Stimulated activated CD8-positive, alpha-beta memory T cell treated with anti-CD3 and anti-CD28 coated beads, Interleukin-7, amount 100 ng/mL, for 1 hour (primary cell): ENCODE results near the gene PLVAP.
"Not testable (repeated sequence)": the region's sequence is repeated elsewhere in the genome, so short reads cannot be mapped to it uniquely, and the experiment has no call there.

Experiments used
- DNase-seq, 2 donors: peaks; one replicate each; pipeline ENCODE4 v3.0.0-alpha.2; 2020; ENCODE audit warnings: low read depth in 2 of 2

Gene PLVAP

DNA sequence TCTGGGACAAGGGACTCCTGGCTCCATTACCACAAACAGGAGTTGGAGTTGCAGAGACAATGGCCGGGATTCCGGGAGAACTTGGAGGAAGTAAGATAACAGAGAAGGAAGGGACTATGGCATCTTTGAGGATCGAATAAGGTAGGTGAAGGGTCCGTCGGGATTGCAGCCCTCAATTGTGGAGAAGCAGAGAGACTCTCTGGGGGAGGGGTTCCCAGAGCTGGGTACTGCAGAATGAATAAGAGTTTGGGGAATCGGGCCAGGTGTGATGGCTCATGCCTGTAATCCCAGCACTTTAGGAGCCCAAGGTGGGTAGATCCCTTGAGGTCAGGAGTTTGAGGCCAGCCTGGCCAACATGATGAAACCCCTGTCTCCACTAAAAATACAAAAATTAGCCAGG is 24.5 kb upstream of the PLVAP start:
- DNase-seq, result no peak

DNA sequence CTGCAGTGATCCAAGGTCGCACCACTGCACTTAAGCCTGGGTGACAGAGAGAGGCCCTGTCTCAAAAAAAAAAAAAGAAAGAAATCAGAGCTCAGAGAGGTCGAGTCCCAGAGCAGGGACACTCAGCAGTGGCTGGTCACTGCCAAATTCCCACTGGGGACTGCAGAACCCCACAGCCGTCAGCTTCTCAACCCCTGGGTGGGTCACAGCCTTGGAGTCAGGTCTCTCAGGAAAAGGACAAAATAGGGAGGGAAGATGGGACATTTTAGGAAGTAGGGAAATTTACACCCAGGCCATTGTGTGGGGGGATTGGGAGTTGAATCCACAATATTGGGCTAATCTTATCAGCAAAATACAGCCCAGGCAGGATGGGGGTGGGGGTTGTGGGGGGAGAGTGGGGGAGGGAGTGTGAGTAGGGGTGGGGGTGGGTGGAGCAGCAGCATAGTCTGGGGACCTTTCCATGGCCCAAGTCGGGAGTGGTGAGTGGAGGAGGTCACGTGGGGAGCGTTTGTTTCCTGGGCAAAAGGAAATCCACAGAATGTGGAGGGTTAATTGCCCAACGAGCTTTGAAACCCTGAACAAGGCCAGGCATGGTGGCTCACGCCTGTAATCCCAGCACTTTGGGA is 21.9 kb upstream of the PLVAP start:
- DNase-seq, result no peak

DNA sequence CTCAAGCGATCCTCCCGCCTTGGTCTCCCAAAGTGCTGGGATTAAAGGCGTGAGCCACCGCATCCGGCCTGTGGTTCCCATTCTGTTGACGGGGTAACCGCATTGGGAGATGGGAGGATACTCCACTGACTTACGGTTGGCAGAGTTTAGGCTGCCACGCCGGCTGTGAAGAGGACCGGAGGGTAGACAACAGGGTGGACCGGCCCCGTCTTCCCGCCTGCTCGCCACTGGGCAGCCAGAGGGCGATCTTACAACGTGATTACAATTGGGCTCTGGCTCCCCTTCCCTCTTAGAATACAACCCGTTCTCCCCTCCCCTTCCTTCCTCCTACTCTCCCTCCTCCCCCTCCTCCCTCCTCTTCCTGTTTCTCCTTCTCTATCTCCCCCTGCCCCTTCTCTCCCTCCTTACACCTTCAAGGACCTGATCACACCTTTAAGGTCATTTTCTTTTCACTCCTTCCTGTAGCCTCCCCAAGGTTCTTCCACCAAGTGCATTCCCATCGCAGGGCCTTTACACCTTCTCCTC is 17.8 kb upstream of the PLVAP start:
- DNase-seq, result peak in 1 of 2 donors; percentile 46

DNA sequence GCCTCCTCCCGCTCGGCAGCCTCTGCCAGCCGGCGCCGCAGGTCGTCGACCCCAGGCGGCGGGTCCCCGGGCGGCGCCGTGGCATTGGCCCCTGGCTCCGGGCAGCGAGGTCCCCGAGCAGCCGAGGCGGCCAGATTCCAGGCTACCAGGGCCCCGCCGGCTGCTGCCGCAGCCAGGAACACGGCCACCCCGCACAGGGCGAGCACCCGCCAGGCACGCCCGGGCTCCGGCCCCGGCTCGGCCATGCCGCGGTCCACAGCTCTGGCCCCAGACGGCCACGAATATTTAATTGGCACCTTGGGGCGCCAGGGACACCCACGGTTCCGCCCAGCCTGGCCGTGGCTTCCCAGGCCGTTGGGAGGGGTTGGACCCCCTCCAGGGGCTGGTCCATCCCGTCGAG is 16.8 kb upstream of the PLVAP start, which contains the start of gene CCDC194:
Gene CCDC194 (minus strand): TSS at position 283 of the 400 bp plus-strand sequence. CDS start 38 bp downstream, at position 245.
- DNase-seq, result no peak

DNA sequence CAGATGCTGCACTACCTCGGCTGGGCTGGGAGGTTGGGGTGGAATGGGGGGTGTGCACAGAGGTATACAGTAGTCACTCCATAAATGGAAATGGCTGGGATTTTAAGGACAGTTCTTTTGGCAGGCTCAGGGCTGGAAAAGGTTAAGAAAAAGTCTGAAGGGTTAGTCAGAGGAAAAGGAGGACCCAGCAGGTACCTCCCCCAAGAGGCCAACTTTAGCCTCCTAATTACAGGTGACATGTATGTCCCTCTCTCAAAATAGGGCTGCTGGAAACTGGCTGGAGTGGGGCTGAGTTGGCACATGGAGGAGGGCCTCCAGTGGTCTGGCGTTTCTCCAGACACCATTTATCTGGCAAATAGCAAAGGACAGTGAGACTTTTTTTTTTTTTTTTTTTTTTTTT is 15.9 kb upstream of the PLVAP start:
- no peak for DNase-seq

DNA sequence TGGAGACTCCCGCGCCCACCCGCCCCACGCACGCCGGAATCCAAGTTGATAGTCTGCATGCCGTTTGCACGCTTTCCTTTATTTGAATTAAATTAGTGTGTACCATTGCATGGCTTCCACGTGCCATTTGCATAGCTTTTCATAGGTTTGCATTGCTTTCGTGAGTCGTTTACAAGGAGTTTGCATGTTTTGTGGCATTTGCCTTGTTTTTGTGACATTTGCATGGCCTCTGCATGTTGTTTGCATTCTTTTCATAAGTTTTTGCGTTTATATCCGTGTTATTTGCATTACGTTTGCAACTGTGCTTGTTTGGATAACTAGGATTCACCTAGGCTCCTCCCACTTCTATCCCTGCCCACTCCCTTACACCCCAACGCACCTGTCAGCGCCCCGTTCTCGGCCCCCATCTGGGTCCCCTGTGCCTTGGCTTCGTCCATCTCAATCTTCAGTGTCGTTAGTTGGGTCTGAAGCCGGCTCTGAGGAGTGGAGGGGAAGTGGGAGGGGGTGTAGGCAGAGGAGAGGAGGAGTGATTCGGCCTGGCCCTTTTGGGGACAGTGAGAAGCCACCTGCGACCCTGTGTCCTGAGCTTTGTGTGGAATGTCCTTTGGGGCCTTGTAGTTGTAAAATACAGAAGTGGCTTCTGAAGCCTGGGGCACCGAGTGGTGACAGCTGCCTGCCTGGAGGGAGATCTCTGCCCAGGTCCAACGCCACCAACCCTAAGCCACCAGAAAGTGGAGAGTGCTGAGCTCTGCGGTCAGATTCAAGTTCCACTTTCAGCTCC is 14.4 kb upstream of the PLVAP start:
- DNase-seq, result no peak

DNA sequence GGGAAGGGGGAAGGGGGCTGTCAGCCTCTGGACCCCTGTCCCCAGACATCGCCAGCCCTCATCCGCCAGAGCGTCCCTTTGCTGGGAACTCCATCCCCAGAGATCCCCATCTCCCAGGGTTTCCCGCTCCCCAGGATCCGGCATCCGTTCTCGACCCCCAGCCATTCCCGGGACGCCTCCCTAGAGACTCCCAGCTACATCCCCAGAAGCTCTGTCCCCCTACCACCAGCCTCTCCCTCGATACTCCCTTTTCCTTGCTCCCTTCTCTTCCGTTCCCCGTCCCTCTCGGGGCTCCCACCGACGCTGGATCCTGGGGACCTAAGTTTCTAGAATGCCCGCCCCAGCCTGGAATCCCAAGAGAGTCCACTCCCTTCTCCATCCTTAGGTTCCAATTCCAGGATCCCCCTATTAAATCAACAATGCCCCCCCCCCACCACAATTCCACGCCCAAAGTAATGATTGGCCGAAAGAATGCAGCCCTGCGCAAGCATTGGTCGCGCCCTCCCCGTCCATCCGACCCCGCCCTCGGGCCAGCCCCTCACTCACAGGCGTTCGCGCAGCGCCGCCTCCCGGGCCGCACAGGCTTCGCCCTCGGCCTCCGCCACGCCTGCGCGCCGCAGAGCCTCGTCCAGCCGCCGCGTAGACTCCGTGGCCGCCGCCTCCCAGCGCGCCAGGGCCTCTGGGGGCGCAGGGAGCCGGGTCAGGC is 13.7 kb upstream of the PLVAP start:
- DNase-seq, result peak; percentile 73 to 76

DNA sequence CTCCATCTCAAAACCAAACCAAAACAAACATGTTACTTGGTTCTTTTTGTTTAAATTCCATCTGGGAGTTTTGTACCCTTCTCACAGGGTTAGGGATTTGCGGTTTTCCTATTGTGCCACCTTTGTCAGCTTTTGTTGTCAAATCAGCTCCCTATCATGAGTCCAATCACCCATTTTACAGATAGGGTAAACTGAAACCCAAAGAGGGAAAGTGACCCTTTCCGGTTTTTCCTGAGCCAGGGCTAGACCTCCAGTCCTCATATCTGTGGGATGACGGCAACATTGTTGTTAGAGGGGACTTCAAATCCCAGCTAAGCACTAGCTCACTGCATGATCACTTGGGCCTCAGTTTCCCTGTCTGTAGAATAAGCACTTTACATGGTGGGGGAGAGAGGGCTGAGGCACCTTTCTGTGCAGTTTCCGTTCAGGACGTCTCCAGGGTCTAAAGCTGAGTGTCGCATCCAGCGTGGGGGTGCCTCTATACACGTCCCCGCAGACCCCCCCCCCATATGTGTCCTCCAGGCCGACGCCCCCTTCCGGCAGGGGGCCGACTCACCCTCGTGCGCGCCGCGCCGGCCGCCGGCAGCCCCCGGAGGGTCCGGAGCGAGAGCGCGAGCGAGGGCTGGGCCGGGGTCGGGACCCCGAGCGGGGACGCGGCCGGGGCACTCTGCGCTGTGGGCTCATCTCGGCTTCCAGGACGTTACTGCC is 13.0 kb upstream of the PLVAP start:
- no peak for DNase-seq

DNA sequence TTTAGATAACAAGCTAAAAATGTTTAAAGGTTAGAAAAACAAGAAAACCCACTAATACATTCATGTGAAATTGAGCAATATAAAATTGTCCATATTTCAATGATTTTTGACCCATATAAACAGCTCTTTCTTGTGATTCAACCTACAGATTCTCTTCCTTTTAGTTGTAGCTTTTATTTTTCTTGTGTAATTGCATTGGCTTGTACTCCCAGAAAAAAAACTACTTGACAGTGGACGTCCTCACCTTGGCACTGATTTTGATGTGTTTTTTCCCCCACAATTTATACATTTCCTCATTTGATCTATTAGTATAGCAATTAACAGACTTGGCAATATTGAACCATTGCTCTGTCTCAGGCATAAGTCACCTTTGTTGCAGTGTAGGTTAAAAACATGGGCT is 12.1 kb upstream of the PLVAP start:
- DNase-seq, result no peak

DNA sequence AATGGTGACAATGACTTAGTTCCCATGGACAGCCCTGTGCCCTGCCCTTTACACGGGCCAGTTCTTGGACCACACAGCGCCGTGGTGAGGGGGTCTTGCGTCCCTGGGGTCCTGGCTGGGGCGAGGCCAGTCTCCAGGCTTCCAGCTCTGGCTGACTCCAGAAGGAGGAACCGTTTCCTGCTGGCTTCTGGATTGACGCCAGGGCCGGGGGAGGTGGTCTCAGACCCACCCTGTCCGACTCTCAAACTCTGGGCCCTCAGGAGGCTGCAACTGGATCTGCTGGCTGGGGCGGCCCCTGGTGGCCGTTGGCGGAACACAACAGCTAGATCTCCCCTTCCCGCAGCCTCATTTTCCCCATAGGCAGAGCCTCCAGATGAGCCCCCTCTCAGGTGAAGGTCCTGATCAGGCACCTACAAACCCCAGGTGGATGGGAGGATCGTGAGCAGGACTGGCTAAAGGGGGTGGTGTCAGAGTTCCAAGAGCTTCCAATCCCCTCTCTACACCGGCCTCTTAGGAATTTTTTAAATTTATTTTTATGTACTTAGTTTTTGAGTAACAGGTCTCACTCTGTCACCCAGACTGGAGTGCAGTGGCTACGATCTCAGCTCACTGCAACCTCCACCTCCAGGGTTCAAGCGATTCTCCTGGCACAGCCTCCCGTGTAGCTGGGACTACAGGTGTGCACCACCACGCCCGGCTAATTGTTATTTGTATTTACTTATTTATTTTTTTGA is 8.9 kb upstream of the PLVAP start:
- DNase-seq, result peak in 1 of 2 donors; percentile 37

DNA sequence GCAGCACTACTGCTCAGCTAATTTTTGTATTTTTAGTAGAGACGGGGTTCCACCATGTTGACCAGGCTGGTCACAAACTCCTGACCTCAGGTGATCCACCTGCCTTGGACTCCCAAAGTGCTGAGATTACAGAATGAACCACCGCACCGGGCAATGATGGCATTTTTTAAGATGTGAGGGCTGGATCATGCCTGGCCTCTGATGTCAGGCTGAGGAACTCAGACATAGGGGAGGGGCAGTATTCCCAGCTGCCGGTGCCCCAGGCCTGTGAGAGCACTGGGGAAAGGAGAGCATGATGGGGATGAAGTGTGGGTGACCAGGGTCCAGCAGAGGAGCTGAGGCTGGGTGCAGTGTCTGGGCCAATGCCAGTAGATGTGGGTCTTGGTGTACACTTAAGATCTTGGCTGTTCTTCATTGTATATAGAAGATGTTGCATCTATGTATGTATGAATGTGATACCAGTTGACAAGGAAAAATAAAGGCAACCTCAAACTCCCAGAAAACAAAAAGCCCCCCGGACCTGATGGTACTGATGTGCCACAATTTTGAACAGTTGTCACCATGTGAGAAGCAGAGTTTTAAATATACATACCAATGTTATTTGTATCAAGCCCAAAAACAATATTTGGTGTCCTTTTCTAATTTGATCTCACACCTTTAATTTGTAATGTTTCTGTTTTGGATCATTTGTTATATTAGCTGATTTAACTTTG is 3.4 kb upstream of the PLVAP start:
- DNase-seq, result no peak

DNA sequence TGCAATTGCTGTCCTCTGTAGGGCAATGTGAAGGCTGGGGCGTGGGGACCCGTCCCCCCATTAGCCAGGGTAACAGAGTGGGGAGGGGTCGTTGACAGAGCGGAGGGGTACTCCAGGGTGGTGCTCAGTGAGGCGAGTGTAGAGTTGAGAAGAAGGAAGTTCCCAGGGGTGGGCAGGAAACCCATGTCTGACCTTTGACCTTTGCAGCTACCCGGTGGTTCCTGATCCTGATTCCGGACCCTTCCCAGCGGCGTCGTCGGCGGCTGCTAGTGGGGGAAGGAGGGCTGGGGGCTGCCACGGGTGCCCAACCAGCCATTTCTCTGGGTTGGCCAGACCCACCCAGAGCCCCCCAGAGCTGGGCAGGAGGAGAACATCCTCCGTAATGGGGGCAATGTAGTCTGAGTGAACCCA is 2.1 kb upstream of the PLVAP start:
- DNase-seq, result no peak

DNA sequence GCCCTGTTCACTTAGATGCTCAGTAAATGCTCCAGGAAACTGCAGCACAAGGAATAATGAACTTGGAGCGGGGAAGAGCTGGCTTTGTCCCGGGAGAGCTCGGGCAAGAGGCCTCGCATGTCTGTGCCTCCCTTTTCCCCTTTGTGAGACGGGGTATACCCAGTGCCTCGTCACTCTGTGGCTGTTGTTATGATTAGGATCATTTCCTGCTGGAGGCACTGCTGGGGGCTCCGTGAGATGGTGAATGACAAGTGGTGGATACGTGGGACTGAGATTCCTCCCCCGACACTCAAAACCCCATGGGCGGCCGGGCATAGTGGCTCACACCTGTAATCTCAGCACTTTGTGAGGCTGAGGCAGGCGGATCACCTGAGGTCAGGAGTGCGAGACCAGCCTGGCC is 1.1 kb upstream of the PLVAP start:
- no peak for DNase-seq

DNA sequence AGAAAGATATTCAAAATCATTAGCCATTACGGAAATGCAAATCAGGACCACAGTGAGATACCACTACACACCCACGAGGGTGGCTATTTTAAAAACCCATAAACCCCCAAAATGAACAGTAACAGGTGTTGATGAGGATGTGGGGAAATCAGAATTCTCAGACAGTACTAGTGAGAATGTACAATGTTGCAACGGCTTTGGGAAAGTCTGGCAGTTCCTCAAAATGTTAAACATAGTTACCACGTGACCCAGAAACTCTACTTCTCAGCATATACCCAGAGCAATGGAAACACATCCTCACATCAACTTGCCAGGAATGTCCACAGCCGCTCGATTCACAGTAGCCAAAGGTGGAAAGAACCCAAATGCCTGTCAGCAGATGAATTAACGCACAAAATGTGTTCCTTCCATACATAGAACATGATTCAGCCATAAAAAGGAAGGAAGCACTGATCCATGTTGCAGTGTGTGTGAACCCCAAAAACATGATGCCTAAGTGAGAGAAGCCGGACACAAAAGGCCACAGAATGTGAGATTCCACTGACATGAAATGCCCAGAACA is 7.0 kb downstream of the PLVAP start:
- DNase-seq, result no peak

DNA sequence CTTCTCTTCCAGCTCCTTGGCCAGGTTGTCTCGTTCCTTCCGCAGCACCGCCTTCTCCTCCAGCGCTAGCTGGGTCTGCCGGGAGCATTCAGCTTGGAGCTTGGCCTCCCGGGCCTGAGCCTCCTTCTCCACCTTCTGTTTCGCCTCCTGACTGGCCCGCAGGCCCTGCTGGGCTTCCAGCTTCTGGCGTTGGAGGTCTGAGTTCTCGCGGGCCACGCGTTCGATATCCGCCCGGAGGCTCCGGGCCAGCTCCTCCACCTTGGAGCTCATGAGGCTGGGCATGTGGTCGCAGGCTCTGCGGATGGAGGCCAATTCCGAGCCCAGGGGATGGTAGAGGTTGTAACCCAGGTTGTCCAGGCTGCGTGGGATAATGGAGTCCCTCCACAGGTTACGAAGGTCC is 11.8 kb downstream of the PLVAP start:
- no peak for DNase-seq

DNA sequence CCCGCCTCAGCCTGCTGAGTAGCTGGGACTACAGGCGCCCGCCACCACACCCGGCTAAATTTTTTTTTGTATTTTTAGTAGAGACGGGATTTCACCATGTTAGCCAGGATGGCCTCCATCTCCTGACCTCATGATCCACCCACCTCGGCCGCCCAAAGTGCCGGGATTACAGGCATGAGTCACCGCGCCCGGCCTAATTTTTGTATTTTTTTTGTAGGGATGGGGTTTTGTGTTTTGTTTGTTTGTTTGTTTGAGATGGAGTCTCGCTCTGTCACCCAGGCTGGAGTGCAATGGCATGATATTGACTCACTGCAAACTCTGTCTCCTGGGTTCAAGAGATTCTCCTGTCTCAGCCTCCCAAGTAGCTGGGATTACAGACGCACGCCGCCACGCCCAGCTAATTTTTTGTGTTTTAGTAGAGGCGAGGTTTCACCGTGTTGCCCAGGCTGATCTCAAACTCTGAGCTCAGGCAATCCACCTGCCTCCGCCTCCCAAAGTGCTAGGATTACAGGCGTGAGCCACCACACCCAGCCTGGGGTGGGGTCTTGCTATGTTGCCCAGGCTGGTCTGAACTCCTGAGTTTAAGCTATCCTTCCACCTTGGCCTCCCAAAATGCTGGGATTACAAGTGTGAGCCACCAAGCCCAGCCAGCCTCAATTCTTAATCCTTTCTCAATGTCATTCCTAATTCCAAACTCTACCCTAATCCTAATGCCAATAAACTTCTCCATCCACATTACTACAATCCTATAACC is 13.1 kb downstream of the PLVAP start:
- DNase-seq, result not testable (repeated sequence)

DNA sequence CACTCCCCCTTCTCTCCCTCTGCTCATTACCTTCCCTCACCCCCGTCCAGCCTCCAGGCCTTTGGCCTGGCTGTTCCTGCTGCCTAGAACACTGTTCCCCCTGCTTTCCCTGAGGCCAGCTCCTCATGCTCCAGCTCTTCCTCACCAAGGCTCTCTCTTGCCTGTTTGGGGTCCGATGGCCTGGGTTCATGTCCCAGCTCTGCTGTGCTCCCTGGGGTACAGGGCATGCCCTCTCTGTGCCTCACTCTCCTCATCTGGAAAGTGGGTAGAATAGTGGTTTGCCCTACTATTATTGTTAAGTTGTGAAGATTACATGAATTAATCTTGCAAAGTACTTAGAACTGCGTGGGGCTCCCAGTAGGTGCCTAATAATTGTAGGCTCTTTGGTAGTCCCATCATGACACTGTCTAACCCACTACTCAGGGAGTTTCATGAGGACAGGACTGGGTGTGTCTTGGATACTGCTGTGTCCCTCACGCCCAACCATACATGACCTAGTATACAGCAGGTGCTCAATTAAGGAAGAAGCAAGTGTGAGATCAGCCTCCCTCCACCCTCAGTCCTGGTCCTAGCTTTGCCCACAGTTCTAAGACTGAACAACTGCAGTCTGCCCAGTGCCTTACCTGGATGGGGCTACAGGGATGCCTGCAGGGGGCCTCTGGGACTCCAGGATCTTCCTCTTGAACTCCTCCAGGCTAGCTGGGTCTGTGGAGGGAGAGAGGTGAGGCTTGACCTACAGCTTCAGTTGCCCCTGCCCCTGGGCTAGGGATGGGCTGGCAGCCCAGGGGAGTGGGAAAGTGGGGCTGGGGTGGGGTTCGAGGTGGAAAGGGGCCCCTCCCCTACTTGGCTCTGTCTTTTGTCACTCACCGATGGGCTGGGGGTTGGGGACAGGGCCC is 17.0 kb downstream of the PLVAP start:
- DNase-seq, result no peak

DNA sequence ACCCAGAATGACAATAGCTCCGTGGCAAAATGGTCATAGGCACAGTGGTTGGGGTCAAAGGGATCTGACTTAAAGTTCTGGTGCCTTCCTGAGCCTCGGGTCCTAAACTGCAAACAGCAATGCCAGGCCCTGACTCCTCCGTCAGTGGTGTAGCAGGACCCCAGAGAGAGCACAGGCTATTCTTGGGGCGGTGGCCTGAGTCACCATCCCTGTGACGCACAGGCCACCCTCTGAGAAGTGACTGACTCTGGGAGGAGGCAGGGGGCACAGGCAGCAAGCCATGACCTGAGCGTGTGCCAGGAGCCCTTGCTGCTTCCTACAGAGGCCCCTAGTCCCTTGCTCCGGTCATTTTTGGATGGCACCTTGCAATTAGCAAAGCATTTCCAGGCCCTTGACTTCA is 18.7 kb downstream of the PLVAP start:
- no peak for DNase-seq
